ENCODE results near the gene ADAMTS8.

Gene ADAMTS8

DNA sequence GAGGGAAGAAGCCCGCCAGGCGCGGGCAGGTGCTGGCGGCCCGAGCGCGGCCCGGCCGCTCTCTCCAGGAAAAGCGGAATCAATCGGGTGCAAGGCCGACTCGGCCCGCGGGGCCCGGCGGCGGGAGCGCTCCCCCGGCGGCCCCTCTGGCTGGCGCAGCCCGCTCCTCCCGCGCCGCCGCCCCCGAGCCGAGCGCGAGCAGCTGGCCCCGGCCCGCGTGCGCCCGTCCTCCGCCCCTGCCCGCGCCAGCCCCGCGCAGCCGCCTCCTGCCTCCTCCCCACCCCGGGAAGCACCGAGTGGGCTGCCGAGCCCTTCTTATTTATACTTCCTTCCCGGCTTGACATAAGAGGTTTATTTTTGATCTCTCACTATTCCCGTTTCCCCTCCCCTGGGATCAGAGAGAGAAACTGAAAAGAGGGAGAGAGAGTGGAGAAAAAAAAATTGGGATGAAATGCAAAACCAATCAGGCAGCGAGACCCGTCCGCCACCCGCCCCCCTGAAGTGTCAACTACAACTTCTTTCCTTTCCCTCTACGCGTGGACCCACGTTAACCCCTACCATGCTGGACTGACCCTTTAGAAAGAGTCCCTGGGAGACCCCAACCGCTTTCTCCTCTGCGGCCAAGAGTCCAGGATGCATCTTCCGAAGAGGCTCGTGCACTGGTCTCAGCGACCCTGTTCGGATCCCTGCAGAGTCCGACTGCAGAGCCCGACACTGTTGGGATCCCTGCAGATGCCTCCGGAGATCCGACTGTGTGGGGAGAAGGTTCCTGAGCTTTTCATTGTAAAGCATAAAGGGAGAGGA is at the start of gene ADAMTS8:
TSS of gene ADAMTS8 (minus strand) at position 294 of the 804 bp plus-strand sequence. CDS start 323 bp downstream, outside the sequence.
- Histone ChIP-seq H3K9ac (peak within 1 kb of the TSS in 1 of 11 experiments; percentile 31; a peak in 2 of 22 replicates), H3K36me3 (no peaks in the 10 kb centered on the region), H3K4me3 (peak within 1 kb of the TSS; percentile 27 to 62 (median 48)), H4K20me1 (peaks cover 0 to 58% (median 36%) of the 10 kb centered on the region in 11 experiments; a peak in 17 of 22 replicates), H3K27me3 (peaks cover 63 to 74% (median 68%) of the 10 kb centered on the region in 11 experiments), H3K27ac (no peak within 1 kb of the TSS), H3K4me2 (peak within 1 kb of the TSS; percentile 68 to 89 (median 80)), H3K9me3 (replicated peaks in 1 of 11) (no peaks in the 10 kb centered on the region), H3K4me1 (peaks cover 5 to 22% (median 17%) of the 10 kb centered on the region in 10 experiments; a peak in 14 of 20 replicates)
- no peak for TF ChIP-seq Cebpa-rat (IDR thresholded peaks at IDR 0.05)

- no peaks in the 10 kb centered on the region for H4K20me1 ChIP-seq
- H3K4me1 ChIP-seq, result peaks cover 0 to 32% (median 11%) of the 10 kb centered on the region in 10 experiments; a peak in 14 of 20 replicates
- no peaks in the 10 kb centered on the region for H3K36me3 ChIP-seq
- H3K4me3 ChIP-seq, result no peak overlapping the region
- TF ChIP-seq Cebpa-rat (IDR thresholded peaks at IDR 0.05), result no peak
- no peaks in the 10 kb centered on the region for H3K9me3 ChIP-seq (replicated peaks in 1 of 11)
- no peak overlapping the region for H3K27ac ChIP-seq
- no peaks in the 10 kb centered on the region for H3K27me3 ChIP-seq
- H3K9ac ChIP-seq, result no peak overlapping the region
- peak overlapping the region in 6 of 11 experiments; percentile 8 to 59 (median 24); a peak in 6 of 22 replicates for H3K4me2 ChIP-seq
Observed at GRCh38 chr11:130477586-130478203, 49.3 kb upstream of the ADAMTS8 start.

DNA sequence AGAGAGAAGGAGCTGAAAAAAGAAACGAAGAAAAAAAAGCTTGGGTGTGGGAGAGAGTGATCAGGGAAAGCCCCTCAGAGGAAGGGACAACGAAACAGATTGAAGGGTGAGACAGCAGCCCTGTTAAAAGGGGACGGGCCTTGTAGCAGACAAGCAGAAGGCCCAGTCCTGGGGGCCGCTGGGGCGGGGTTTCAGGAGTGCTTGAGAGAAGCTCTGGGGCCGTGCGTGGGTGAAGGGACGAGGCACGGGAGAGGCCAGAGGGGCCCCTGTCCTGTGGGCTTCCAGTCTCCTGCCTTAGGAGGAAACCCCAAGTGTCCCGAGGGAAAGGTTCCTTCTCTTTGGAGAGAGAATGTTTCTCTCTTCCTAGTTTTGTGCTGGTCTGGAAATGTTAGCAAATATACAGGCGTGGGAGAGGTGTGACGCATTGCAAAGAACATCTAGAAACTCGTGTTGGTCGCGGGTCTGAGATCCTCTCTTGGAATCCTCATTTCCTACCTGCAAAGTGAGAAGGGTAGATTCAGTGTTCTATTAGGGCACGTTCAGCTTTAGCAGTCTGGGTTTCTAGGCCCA is 48.6 kb upstream of the ADAMTS8 start:
- Histone ChIP-seq H3K9me3 (replicated peaks in 1 of 11) (no peaks in the 10 kb centered on the region), H3K4me2 (peak overlapping the region in 4 of 11 experiments; percentile 4 to 59 (median 18); a peak in 5 of 22 replicates), H3K36me3 (no peaks in the 10 kb centered on the region), H3K4me3 (no peak overlapping the region), H3K4me1 (peaks cover 0 to 32% (median 11%) of the 10 kb centered on the region in 10 experiments; a peak in 14 of 20 replicates), H3K27ac (no peak overlapping the region), H4K20me1 (no peaks in the 10 kb centered on the region), H3K9ac (no peak overlapping the region), H3K27me3 (no peaks in the 10 kb centered on the region)
- no peak for TF ChIP-seq Cebpa-rat (IDR thresholded peaks at IDR 0.05)

GRCh38 chr11:130476200-130476921 is 48.0 kb upstream of the ADAMTS8 start:
- no peaks in the 10 kb centered on the region for H3K27me3 ChIP-seq
- no peaks in the 10 kb centered on the region for H3K9me3 ChIP-seq (replicated peaks in 1 of 11)
- H3K36me3 ChIP-seq, result no peaks in the 10 kb centered on the region
- H3K27ac ChIP-seq, result no peak overlapping the region
- no peak overlapping the region for H3K9ac ChIP-seq
- TF ChIP-seq Cebpa-rat (IDR thresholded peaks at IDR 0.05), result no peak
- H3K4me1 ChIP-seq, result peaks cover 0 to 32% (median 11%) of the 10 kb centered on the region in 10 experiments; a peak in 14 of 20 replicates
- H3K4me2 ChIP-seq, result peak overlapping the region in 1 of 11 experiments; percentile 7; a peak in 1 of 22 replicates
- no peaks in the 10 kb centered on the region for H4K20me1 ChIP-seq
- H3K4me3 ChIP-seq, result no peak overlapping the region

- no peaks in the 10 kb centered on the region for H3K9me3 ChIP-seq (replicated peaks in 1 of 11)
- H4K20me1 ChIP-seq, result no peaks in the 10 kb centered on the region
- no peak overlapping the region for H3K27ac ChIP-seq
- no peak for TF ChIP-seq Cebpa-rat (IDR thresholded peaks at IDR 0.05)
- no peak overlapping the region for H3K4me3 ChIP-seq
- no peak overlapping the region for H3K4me2 ChIP-seq
- peaks cover 0 to 27% (median 11%) of the 10 kb centered on the region in 10 experiments; a peak in 14 of 20 replicates for H3K4me1 ChIP-seq
- H3K27me3 ChIP-seq, result no peaks in the 10 kb centered on the region
- no peak overlapping the region for H3K9ac ChIP-seq
- no peaks in the 10 kb centered on the region for H3K36me3 ChIP-seq
Observed at GRCh38 chr11:130475426-130476053, 47.1 kb upstream of the ADAMTS8 start.

DNA sequence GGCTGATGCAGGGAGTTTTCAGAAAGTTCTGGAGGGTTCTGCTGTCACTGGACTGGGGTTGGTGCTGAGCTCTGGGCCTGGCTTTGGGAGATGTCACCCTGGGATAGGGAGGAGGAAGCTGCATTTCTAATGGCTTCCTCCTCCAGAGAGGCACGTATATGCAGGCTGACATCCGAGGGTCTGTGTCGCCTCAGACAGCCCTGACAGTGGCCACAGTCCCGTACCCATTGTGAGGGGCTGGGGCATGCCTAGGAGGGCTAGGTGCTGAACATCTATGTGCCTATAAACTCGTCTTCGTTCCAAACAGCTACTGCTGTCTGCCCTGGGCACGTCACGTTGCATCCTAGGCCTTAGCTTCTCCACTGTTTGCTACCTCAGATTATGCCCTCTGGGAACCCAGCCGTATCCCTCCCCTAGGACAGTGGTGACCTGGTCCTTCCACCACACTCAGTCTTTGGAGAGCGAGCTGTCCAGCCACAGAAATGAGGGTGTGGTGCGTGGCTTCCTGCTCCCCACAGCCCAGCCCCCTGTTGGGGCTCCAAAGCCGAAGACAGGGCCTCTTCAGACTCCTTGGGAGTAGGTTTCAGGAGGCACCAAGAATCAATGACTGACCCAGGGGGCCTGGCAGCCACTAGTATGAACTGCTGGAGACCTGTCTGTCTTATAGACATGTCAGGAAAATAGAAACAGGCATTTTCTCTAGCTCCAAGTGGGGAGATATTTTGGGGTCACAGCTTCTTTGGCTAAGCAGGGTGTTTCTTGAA is 46.4 kb upstream of the ADAMTS8 start:
- H3K36me3 ChIP-seq, result no peaks in the 10 kb centered on the region
- no peak for TF ChIP-seq Cebpa-rat (IDR thresholded peaks at IDR 0.05)
- peaks cover 0 to 20% (median 10%) of the 10 kb centered on the region in 10 experiments; a peak in 13 of 20 replicates for H3K4me1 ChIP-seq
- H4K20me1 ChIP-seq, result no peaks in the 10 kb centered on the region
- no peaks in the 10 kb centered on the region for H3K27me3 ChIP-seq
- no peak overlapping the region for H3K4me3 ChIP-seq
- H3K9ac ChIP-seq, result no peak overlapping the region
- no peak overlapping the region for H3K4me2 ChIP-seq
- no peak overlapping the region for H3K27ac ChIP-seq
- H3K9me3 ChIP-seq (replicated peaks in 1 of 11), result no peaks in the 10 kb centered on the region

DNA sequence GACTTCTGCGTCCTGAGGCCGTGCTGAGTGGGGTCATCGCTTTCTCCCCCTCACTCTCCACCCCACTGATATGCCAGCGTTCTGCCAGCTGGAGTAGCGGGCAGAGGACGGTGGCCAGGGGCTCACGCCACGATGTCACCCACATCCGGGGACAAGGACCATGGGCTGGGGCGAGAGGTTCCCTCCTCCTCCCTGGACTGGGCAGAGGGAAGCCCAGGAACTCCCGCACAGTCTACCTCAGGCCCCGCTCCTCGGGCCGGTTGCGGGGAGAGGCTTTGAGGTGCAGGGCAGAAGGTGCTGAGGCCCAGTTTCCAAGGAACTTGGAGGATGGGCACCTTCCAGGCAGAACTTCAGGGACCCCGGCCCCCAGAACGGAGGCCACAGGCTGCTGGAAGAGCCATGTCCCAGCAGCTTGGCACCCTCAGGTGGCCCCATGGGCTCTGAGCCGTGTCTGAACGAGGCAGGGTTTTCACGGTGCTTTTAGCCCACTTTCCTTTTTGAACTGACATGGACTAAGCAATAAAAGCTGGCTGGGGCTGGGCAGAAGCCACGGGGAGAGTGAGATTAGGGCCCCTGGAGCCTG is 45.5 kb upstream of the ADAMTS8 start:
- Histone ChIP-seq H3K27me3 (no peaks in the 10 kb centered on the region), H3K4me2 (no peak overlapping the region), H4K20me1 (no peaks in the 10 kb centered on the region), H3K9ac (no peak overlapping the region), H3K4me1 (peaks cover 0 to 19% (median 10%) of the 10 kb centered on the region in 10 experiments; a peak in 13 of 20 replicates), H3K9me3 (replicated peaks in 1 of 11) (no peaks in the 10 kb centered on the region), H3K27ac (no peak overlapping the region), H3K36me3 (no peaks in the 10 kb centered on the region), H3K4me3 (no peak overlapping the region)
- no peak for TF ChIP-seq Cebpa-rat (IDR thresholded peaks at IDR 0.05)

All from BLaER1 treated with 17β-estradiol and CSF1 and Interleukin-3, amounts not matched to agents 10 nM and 100 nM (cell line).